ENCODE data around the gene BDNF. TPM values are rescaled to one million over a fixed set of nuclear protein-coding genes. Genes with fewer than 3 reads are reported as not detected.

Gene BDNF
- total and polyA plus RNA-seq, 2 experiments from 2014 or later, result 4.9 to 9.0 TPM

DNA sequence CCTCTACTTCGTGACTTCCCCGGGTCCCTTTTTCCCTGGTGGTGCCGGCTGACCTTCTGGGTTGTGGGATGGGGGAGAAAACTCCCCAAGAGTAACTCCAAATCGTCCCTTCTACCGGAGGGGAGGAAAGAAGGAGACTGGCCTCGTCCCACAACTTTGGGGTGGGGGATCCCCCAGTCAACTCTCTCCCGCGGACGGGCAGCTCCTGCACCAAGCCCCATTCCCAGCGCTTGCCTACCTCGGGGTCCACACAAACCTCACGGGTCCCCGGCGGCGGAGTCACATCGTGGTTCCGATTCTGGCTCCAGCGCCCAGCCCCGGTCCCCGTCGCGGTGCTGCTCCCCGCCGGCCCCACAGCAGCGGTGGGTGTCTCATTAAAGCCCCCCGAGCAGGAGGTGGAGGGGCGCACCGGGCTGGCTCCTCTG lies 317 bp downstream of the BDNF start:
- under 1% methylated on average over 27 of the region's 28 CpGs for WGBS (ENCODE audit: low lambda C conversion rate, missing lambda C conversion rate)
- peak overlapping the region; percentile 42 for H2AFZ ChIP-seq

DNA sequence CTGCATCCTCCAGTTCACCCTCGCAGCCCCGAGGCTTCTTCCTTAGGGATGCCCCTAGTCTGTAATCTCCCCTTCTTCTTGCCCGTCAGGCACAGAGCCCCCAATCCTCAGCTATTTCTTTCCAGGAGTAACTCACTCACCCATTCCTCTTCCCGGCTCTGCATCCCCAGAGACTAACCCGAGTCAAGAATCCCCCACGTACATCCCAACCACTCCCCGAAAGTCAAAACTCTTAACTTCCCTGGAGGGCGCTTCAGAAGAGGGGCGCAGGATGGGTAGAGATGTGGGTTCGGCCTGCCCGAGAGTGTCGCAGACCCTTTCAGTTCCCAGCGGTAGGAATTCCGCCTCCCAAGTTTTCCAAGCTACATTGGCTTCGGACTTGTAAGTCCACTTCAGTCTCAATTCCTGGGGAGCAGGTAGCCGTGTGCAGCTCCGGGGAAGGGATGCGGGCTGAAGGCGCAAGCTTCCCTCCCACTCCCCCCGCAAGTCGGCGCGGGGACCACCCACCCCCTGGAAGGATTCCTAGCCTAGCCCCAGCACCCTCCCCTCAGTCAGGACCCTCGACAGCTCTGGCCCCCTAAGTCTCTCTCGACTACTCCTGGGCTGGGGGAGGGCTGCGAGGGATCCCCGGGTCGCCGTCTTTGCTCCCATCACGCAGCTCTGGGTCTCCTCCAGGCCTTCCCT lies 871 bp downstream of the BDNF start:
- Histone ChIP-seq H3K4me1 (ENCODE audit: insufficient read depth) (peaks cover 12% of the 10 kb centered on the region), H3K27ac (peak overlapping the region; percentile 42), H3K4me3 (peak overlapping the region; percentile 71), H4K20me1 (ENCODE audit: insufficient read depth, poor library complexity, severe bottlenecking) (no peaks in the 10 kb centered on the region), H2AFZ (peak overlapping the region; percentile 42), H3K4me2 (peak overlapping the region; percentile 94), H3K79me2 (peaks cover 17% of the 10 kb centered on the region), H3K36me3 (replicated peaks; ENCODE audit: insufficient read depth, low read depth) (no peaks in the 10 kb centered on the region), H3K9me3 (ENCODE audit: low read depth) (no peaks in the 10 kb centered on the region), H3K9me2 (replicated peaks; ENCODE audit: insufficient read depth) (no peaks in the 10 kb centered on the region), H3K27me3 (peaks cover 25% of the 10 kb centered on the region)
- DNase-seq (ENCODE audit: low spot score), result peak; percentile 38
- TF ChIP-seq, protein P1, sequence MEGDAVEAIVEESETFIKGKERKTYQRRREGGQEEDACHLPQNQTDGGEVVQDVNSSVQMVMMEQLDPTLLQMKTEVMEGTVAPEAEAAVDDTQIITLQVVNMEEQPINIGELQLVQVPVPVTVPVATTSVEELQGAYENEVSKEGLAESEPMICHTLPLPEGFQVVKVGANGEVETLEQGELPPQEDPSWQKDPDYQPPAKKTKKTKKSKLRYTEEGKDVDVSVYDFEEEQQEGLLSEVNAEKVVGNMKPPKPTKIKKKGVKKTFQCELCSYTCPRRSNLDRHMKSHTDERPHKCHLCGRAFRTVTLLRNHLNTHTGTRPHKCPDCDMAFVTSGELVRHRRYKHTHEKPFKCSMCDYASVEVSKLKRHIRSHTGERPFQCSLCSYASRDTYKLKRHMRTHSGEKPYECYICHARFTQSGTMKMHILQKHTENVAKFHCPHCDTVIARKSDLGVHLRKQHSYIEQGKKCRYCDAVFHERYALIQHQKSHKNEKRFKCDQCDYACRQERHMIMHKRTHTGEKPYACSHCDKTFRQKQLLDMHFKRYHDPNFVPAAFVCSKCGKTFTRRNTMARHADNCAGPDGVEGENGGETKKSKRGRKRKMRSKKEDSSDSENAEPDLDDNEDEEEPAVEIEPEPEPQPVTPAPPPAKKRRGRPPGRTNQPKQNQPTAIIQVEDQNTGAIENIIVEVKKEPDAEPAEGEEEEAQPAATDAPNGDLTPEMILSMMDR (IDR thresholded peaks at IDR 0.05; ENCODE audit: poor library complexity), result no peak
- no peak for TF ChIP-seq EZH2 (IDR thresholded peaks at IDR 0.05; ENCODE audit: borderline replicate concordance)
- TF ChIP-seq EZH2phosphoT487 (IDR thresholded peaks at IDR 0.05; ENCODE audit: low read depth, severe bottlenecking, unreplicated experiment), result no peak
- WGBS (ENCODE audit: low lambda C conversion rate, missing lambda C conversion rate), result under 1% methylated on average over 25 of the region's 30 CpGs

More for the DNA sequence above, 317 bp downstream of the BDNF start:
- no peak for TF ChIP-seq EZH2phosphoT487 (IDR thresholded peaks at IDR 0.05; ENCODE audit: low read depth, severe bottlenecking, unreplicated experiment)
- no peak for TF ChIP-seq EZH2 (IDR thresholded peaks at IDR 0.05; ENCODE audit: borderline replicate concordance)
- TF ChIP-seq, protein P1 (IDR thresholded peaks at IDR 0.05; ENCODE audit: poor library complexity), result no peak
- Histone ChIP-seq H3K9me2 (replicated peaks; ENCODE audit: insufficient read depth) (no peaks in the 10 kb centered on the region), H3K27me3 (peaks cover 25% of the 10 kb centered on the region), H3K36me3 (replicated peaks; ENCODE audit: insufficient read depth, low read depth) (no peaks in the 10 kb centered on the region), H3K27ac (peak overlapping the region; percentile 42), H3K4me1 (ENCODE audit: insufficient read depth) (peaks cover 12% of the 10 kb centered on the region), H3K4me2 (peak overlapping the region; percentile 94), H3K79me2 (peaks cover 12% of the 10 kb centered on the region), H3K9me3 (ENCODE audit: low read depth) (no peaks in the 10 kb centered on the region), H4K20me1 (ENCODE audit: insufficient read depth, poor library complexity, severe bottlenecking) (no peaks in the 10 kb centered on the region), H3K4me3 (peak overlapping the region; percentile 71)
- DNase-seq (ENCODE audit: low spot score), result no peak

DNA sequence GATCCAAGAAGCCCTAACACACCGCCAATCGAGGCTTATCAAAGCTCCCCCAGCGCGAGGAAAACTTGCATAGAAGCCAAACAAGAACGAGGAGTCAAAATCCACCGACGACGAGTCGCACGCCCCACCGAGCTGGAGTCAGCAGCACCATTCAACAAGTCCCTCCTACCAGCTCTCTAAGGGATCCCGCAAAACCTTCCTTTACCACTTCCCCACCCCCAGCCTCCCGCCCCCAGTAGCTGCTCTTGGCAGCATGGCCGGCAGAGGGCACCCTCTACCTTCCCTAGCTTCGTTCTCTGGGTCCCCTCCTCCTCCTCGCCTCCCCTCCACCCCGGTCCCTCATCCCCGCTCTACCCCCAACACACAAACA lies 1.4 kb downstream of the BDNF start:
- Histone ChIP-seq H3K27me3 (peaks cover 25% of the 10 kb centered on the region), H3K79me2 (peaks cover 21% of the 10 kb centered on the region)
- WGBS (ENCODE audit: low lambda C conversion rate, missing lambda C conversion rate), result 1% methylated on average over 15 of the region's 18 CpGs

More for the DNA sequence above, 1.4 kb downstream of the BDNF start:
- H4K20me1 ChIP-seq (ENCODE audit: insufficient read depth, poor library complexity, severe bottlenecking), result no peaks in the 10 kb centered on the region
- TF ChIP-seq EZH2phosphoT487 (IDR thresholded peaks at IDR 0.05; ENCODE audit: low read depth, severe bottlenecking, unreplicated experiment), result no peak
- TF ChIP-seq, protein P1 (IDR thresholded peaks at IDR 0.05; ENCODE audit: poor library complexity), result peak; percentile 94
- DNase-seq (ENCODE audit: low spot score), result peak; percentile 94
- H3K27ac ChIP-seq, result no peak overlapping the region
- H2AFZ ChIP-seq, result peak overlapping the region; percentile 42
- H3K4me3 ChIP-seq, result peak overlapping the region; percentile 71
- H3K9me2 ChIP-seq (replicated peaks; ENCODE audit: insufficient read depth), result no peaks in the 10 kb centered on the region
- H3K4me2 ChIP-seq, result peak overlapping the region; percentile 94
- H3K4me1 ChIP-seq (ENCODE audit: insufficient read depth), result peaks cover 12% of the 10 kb centered on the region
- H3K36me3 ChIP-seq (replicated peaks; ENCODE audit: insufficient read depth, low read depth), result no peaks in the 10 kb centered on the region
- H3K9me3 ChIP-seq (ENCODE audit: low read depth), result no peaks in the 10 kb centered on the region

All from hepatocyte (in vitro differentiated cells).